Pancreas (tissue), 10 donors: ENCODE measurements around the gene MCAT. TPM values are rescaled to one million over a fixed set of nuclear protein-coding genes. Genes with fewer than 3 reads are reported as not detected.
A peak's percentile ranks its signal among the peaks of the same experiment; 100 is the strongest.

Experiments used
- ATAC-seq, 4 donors: fragments of 200-7000 bp; cut with Tn5 transposase; one replicate each; pipeline versions ENCODE4 v1.8.0 to v1.9.1; 2020; ENCODE audit warnings: mild to moderate bottlenecking in 4 of 4, moderate library complexity in 4 of 4
- DNase-seq, 6 donors: peaks; one replicate each; pipeline ENCODE4 v3.0.0-alpha.2; 2020
- FAIRE-seq: peaks from 2 replicates; lab custom pipeline; 2012; peaks lifted over from hg19 to GRCh38; lab: Jason Lieb, UNC
- H3K27ac ChIP-seq, 4 donors: fragments of 200-600 bp; sonication (generic); 1 replicate in 3 of 4; 2 replicates in 1 of 4; pipeline versions ENCODE4 v1.5.0 to v1.8.0; 2020
- H3K27me3 ChIP-seq, 4 donors: fragments of 200-600 bp; one replicate each; pipeline ENCODE4 v1.8.0; 2021
- H3K36me3 ChIP-seq, 3 donors: fragments of 200-600 bp; sonication (generic) in 1 of 3; one replicate each; pipeline versions ENCODE4 v1.5.0 to v1.8.0; 2020 to 2021
- H3K4me1 ChIP-seq, 3 donors: fragments of 200-600 bp; one replicate each; pipeline ENCODE4 v1.8.0; 2021
- H3K4me3 ChIP-seq, 4 donors: fragments of 200-600 bp; sonication (generic) in 2 of 4; one replicate each; pipeline versions ENCODE4 v1.5.0 to v1.8.0; 2020 to 2021
- H3K9me3 ChIP-seq, 4 donors: fragments of 200-600 bp; one replicate each; pipeline ENCODE4 v1.8.0; 2021
- CTCF ChIP-seq, 4 donors: fragments of 200-600 bp; sonication (generic) in 3 of 4; IDR thresholded peaks; one replicate each; pipeline versions ENCODE4 v1.5.0 to v1.8.0; 2021; ENCODE audit warnings: antibody characterized with exemption in 4 of 4
- WGBS, 2 donors: extraction: QIAGEN DNeasy Blood & Tissue Kit; methylation state at CpG; one replicate each; pipeline ENCODE4 v1.1.7; 2013; 5-methylcytosine and 5-hydroxymethylcytosine counted together
- intact Hi-C, 3 donors: fragments of 100-400 bp; cut with DNase I; formaldehyde crosslinking; loops; one replicate each; pipeline versions ENCODE4 v1.11.1 to v1.14.2; 2022
- polyA plus RNA-seq, 2 donors: library from polyadenylated mRNA; stranded (reverse); fragments of 200-250 nt; gene quantifications; one replicate each; pipeline ENCODE4 v1.2.3, GENCODE V29; 2013
- total RNA-seq, 6 donors: library from RNA; stranded (reverse); fragmentation: NEBNext Ultra II Directional in 4 of 6; extraction: Animal tissue kit (Norgen Biotek cat#: 25700) in 4 of 6; gene quantifications; one replicate each; pipeline versions ENCODE4 v1.2.1 to v1.2.4, GENCODE V29; 2021 to 2023
- donor health status: healthy with polysubstance abuse.
- donor health status: DM: no; HTN: no; CAD: no; lungs with moderate emphysema.
- donor health status: DM: no; HTN: no; CAD: no.
- donor health status: control.
- donor health status: control.
- donor health status: Bipolar disorder and iron deficiency.
- donor health status: DM: yes; HTN: yes; CAD: no.
- donor health status: DM: no; HTN: no; CAD: no.
- donor health status: DM: no; HTN: no; CAD: no.
- donor health status: DM: yes; HTN: yes; CAD: no.

MCAT gene
- total and polyA plus RNA-seq, 8 donors, result 7.0 to 14.1 (median 10.7) TPM

- Histone ChIP-seq H3K4me1 (no peaks in the 10 kb centered on the region), H3K36me3 (peaks cover 0 to 23% (median 5%) of the 10 kb centered on the region in 3 donors), H3K9me3 (no peaks in the 10 kb centered on the region), H3K27me3 (no peaks in the 10 kb centered on the region), H3K27ac (no peak overlapping the region), H3K4me3 (no peak overlapping the region)
- intact Hi-C loops, result no loop called here
- 95 to 97% methylated on average over 24 to 25 of the region's 25 CpGs for whole genome bisulfite sequencing, 2 donors
- no peak for TF ChIP-seq CTCF (IDR thresholded peaks at IDR 0.05)
- FAIRE-seq (no peak), ATAC-seq (no peak), DNase-seq (peak in 1 of 6 donors; percentile 66)
Observed at GRCh38 chr22:43179146-43179910, 36.1 kb upstream of the MCAT start.

- peaks cover 0 to 36% (median 17%) of the 10 kb centered on the region in 3 donors for H3K36me3 ChIP-seq
- intact Hi-C loops, result no loop called here
- ATAC-seq, result no peak
Observed at GRCh38 chr22:43177479-43177878, 34.3 kb upstream of the MCAT start.

GRCh38 chr22:43176090-43176489 is 32.9 kb upstream of the MCAT start:
- H3K36me3 ChIP-seq, result peaks cover 0 to 36% (median 17%) of the 10 kb centered on the region in 3 donors
- no peaks in the 10 kb centered on the region for H3K27me3 ChIP-seq
- no peaks in the 10 kb centered on the region for H3K4me1 ChIP-seq
- no peak overlapping the region for H3K27ac ChIP-seq
- intact Hi-C loops, result no loop called here
- no peaks in the 10 kb centered on the region for H3K9me3 ChIP-seq
- no peak for TF ChIP-seq CTCF (IDR thresholded peaks at IDR 0.05)
- DNase-seq (peak in 1 of 6 donors; percentile 49), FAIRE-seq (no peak), ATAC-seq (no peak)
- 89% methylated on average over 15 of the region's 15 CpGs for WGBS, 2 donors
- H3K4me3 ChIP-seq, result no peak overlapping the region

More at GRCh38 chr22:43177479-43177878, 34.3 kb upstream of the MCAT start:
- no peaks in the 10 kb centered on the region for H3K27me3 ChIP-seq
- WGBS, 2 donors, result 90 to 97% methylated on average over 7 of the region's 7 CpGs
- no peaks in the 10 kb centered on the region for H3K9me3 ChIP-seq
- DNase-seq (peak in 1 of 6 donors; percentile 50), FAIRE-seq (no peak)
- TF ChIP-seq CTCF (IDR thresholded peaks at IDR 0.05), result no peak
- H3K4me3 ChIP-seq, result no peak overlapping the region
- no peaks in the 10 kb centered on the region for H3K4me1 ChIP-seq
- H3K27ac ChIP-seq, result no peak overlapping the region

GRCh38 chr22:43174941-43175531 is 31.8 kb upstream of the MCAT start:
- no peak for TF ChIP-seq CTCF (IDR thresholded peaks at IDR 0.05)
- DNase-seq, result peak in 1 of 6 donors; percentile 64

More at GRCh38 chr22:43174941-43175531, 31.8 kb upstream of the MCAT start:
- H3K4me3 ChIP-seq, result no peak overlapping the region
- no peaks in the 10 kb centered on the region for H3K4me1 ChIP-seq
- no peaks in the 10 kb centered on the region for H3K27me3 ChIP-seq
- FAIRE-seq (no peak), ATAC-seq (peak in 1 of 4 donors; percentile 14)
- intact Hi-C loops, result no loop called here
- H3K9me3 ChIP-seq, result no peaks in the 10 kb centered on the region
- H3K27ac ChIP-seq, result no peak overlapping the region
- 89 to 94% methylated on average over 9 of the region's 9 CpGs for WGBS, 2 donors
- H3K36me3 ChIP-seq, result peaks cover 0 to 36% (median 17%) of the 10 kb centered on the region in 3 donors
